Liver (tissue), 9 donors: ENCODE results near the gene CD209. TPM values are rescaled to one million over a fixed set of nuclear protein-coding genes. Genes with fewer than 3 reads are reported as not detected.

ENCODE experiments used
- DNase-seq: peaks from one replicate; pipeline ENCODE4 v3.0.0-alpha.2; 2017; ENCODE audit warnings: low spot score
- H3K27ac ChIP-seq, 2 donors: one replicate each; pipeline ENCODE4 v1.7.0; 2013; ENCODE audit warnings: inconsistent platforms in 2 of 2, low read length in 2 of 2, control low read depth in 1 of 2, low read depth in 1 of 2, mild to moderate bottlenecking in 1 of 2
- H3K27me3 ChIP-seq, 4 donors: one replicate each; pipeline versions ENCODE4 v1.6.1 to v1.7.0; 2013; ENCODE audit warnings: low read length in 3 of 4, inconsistent platforms in 1 of 4, mild to moderate bottlenecking in 1 of 4, moderate library complexity in 1 of 4; ENCODE audit not compliant: control insufficient read depth in 4 of 4, insufficient read depth in 4 of 4
- H3K36me3 ChIP-seq, 4 donors: one replicate each; pipeline versions ENCODE4 v1.6.1 to v1.7.0; 2013; ENCODE audit warnings: low read length in 3 of 4, mild to moderate bottlenecking in 3 of 4, low read depth in 1 of 4, moderate library complexity in 1 of 4; ENCODE audit not compliant: control insufficient read depth in 4 of 4, insufficient read depth in 3 of 4
- H3K4me1 ChIP-seq, 4 donors: one replicate each; pipeline versions ENCODE4 v1.6.1 to v1.7.0; 2013; ENCODE audit warnings: low read length in 3 of 4, mild to moderate bottlenecking in 3 of 4, moderate library complexity in 1 of 4; ENCODE audit not compliant: control insufficient read depth in 4 of 4, insufficient read depth in 4 of 4
- H3K4me3 ChIP-seq, 3 donors: one replicate each; pipeline versions ENCODE4 v1.6.1 to v1.7.0; 2013; ENCODE audit warnings: low read length in 3 of 3, control low read depth in 1 of 3, low read depth in 1 of 3, mild to moderate bottlenecking in 1 of 3
- H3K9ac ChIP-seq, 2 donors: one replicate each; pipeline ENCODE4 v1.7.0; 2013; ENCODE audit warnings: low read length in 2 of 2, mild to moderate bottlenecking in 2 of 2, moderate library complexity in 2 of 2, control low read depth in 1 of 2, low read depth in 1 of 2
- H3K9me3 ChIP-seq, 4 donors: one replicate each; pipeline versions ENCODE4 v1.6.1 to v1.7.0; 2013; ENCODE audit warnings: low read length in 3 of 4; ENCODE audit not compliant: control insufficient read depth in 4 of 4
- ATF3 ChIP-seq: IDR thresholded peaks from 2 replicates; pipeline ENCODE4 v1.6.1; 2016; ENCODE audit warnings: antibody characterized with exemption
- CTCF ChIP-seq: fragments of 150-350 bp; IDR thresholded peaks from 2 replicates; pipeline ENCODE4 v1.5.1; 2017; ENCODE audit warnings: improper control_type of control experiment, low read depth, low read length; ENCODE audit not compliant: missing input control
- EGR1 ChIP-seq, 2 donors: IDR thresholded peaks; 2 replicates each; pipeline ENCODE4 v1.6.1; 2016 to 2018; ENCODE audit warnings: antibody characterized with exemption in 2 of 2, low read depth in 2 of 2
- FOXA1 ChIP-seq: IDR thresholded peaks from 2 replicates; pipeline ENCODE4 v1.6.1; 2016; ENCODE audit warnings: antibody characterized with exemption
- FOXA2 ChIP-seq: IDR thresholded peaks from 2 replicates; pipeline ENCODE4 v1.6.1; 2016; ENCODE audit warnings: antibody characterized with exemption
- GABPA ChIP-seq, 2 donors: IDR thresholded peaks in 1 of 2; conservative IDR thresholded peaks in 1 of 2; 2 replicates each; pipeline ENCODE4 v1.6.1; 2016; ENCODE audit warnings: antibody characterized with exemption in 2 of 2, mild to moderate bottlenecking in 1 of 2, moderate library complexity in 1 of 2
- JUND ChIP-seq, 2 donors: IDR thresholded peaks; 2 replicates each; pipeline ENCODE4 v1.6.1; 2016; ENCODE audit warnings: antibody characterized with exemption in 2 of 2
- MAX ChIP-seq: IDR thresholded peaks from 2 replicates; pipeline ENCODE4 v1.6.1; 2016; ENCODE audit warnings: antibody characterized with exemption
- NR2F2 ChIP-seq: IDR thresholded peaks from 2 replicates; pipeline ENCODE4 v1.6.1; 2016; ENCODE audit warnings: antibody characterized with exemption
- REST ChIP-seq: IDR thresholded peaks from 2 replicates; pipeline ENCODE4 v1.6.1; 2016; ENCODE audit warnings: antibody characterized with exemption, mild to moderate bottlenecking
- RXRA ChIP-seq, 2 donors: IDR thresholded peaks; 2 replicates each; pipeline ENCODE4 v1.6.1; 2017 to 2018; ENCODE audit warnings: antibody characterized with exemption in 2 of 2, mild to moderate bottlenecking in 1 of 2
- SP1 ChIP-seq: IDR thresholded peaks from 2 replicates; pipeline ENCODE4 v1.6.1; 2018; ENCODE audit warnings: antibody characterized with exemption, mild to moderate bottlenecking
- TAF1 ChIP-seq: conservative IDR thresholded peaks from 2 replicates; pipeline ENCODE4 v1.6.1; 2016; ENCODE audit warnings: antibody characterized with exemption, mild to moderate bottlenecking
- YY1 ChIP-seq: IDR thresholded peaks from 2 replicates; pipeline ENCODE4 v1.6.1; 2016; ENCODE audit warnings: antibody characterized with exemption, mild to moderate bottlenecking
- WGBS: extraction: QIAGEN DNeasy Blood & Tissue Kit; methylation state at CpG from one replicate; pipeline ENCODE4 v1.1.7; 2013; 5-methylcytosine and 5-hydroxymethylcytosine counted together
- polyA plus RNA-seq, 2 donors: library from polyadenylated mRNA; stranded (reverse) in 1 of 2; unstranded in 1 of 2; fragments of 200-250 nt in 1 of 2; fragments of >200 nt in 1 of 2; fragmentation: Nextera tagmentation in 1 of 2; extraction: Ambion mirVana in 1 of 2; gene quantifications; one replicate each; pipeline versions ENCODE4 v1.2.1 to v1.2.3, GENCODE V29; 2013 to 2015
- total RNA-seq, 2 donors: library from RNA; depleted of rRNA; stranded (reverse); fragments of >200 nt; gene quantifications; one replicate each; pipeline ENCODE4 v1.2.3, GENCODE V29; 2014
- donor health status: healthy.
- donor health status: healthy.
- donor health status: healthy.
- donor health status: healthy.
- donor health status: healthy.

Gene CD209
- total and polyA plus RNA-seq, 4 donors = 0.44 to 3.5 (median 1.8) TPM

GRCh38 chr19:7790416-7790815 is 43.1 kb upstream of the CD209 start:
- H3K4me3 ChIP-seq = no peak overlapping the region
- H3K27me3 ChIP-seq = peaks cover 0 to 2% (median 2%) of the 10 kb centered on the region in 4 donors
- H3K9me3 ChIP-seq = no peaks in the 10 kb centered on the region
- no peak overlapping the region for H3K27ac ChIP-seq
- H3K4me1 ChIP-seq = peaks cover 0 to 5% (median 2%) of the 10 kb centered on the region in 4 donors
- H3K9ac ChIP-seq = no peak overlapping the region
- 86% methylated on average over 14 of the region's 14 CpGs for WGBS
- TF ChIP-seq NR2F2 (no peak), ATF3 (no peak), TAF1 (no peak), FOXA1 (no peak), MAX (no peak), GABPA (IDR thresholded peaks at IDR 0.05 in 1 of 2, conservative IDR thresholded peaks at IDR 0.05 in 1 of 2) (no peak), CTCF (no peak), SP1 (no peak), JUND (IDR thresholded peaks at IDR 0.05) (no peak), RXRA (IDR thresholded peaks at IDR 0.05) (no peak), EGR1 (IDR thresholded peaks at IDR 0.05; ENCODE audit: low read depth in 2 of 2) (no peak), REST (no peak), FOXA2 (no peak)
- H3K36me3 ChIP-seq = peaks cover 0 to 1% (median 0%) of the 10 kb centered on the region in 4 donors
- DNase-seq = no peak

- TF ChIP-seq ATF3 = no peak
- TF ChIP-seq FOXA2 = no peak
- no peak for TF ChIP-seq FOXA1
- no peak for TF ChIP-seq YY1
- no peak for TF ChIP-seq EGR1 (IDR thresholded peaks at IDR 0.05; ENCODE audit: low read depth in 2 of 2)
- no peak for TF ChIP-seq NR2F2
- WGBS = 13% methylated on average over 31 of the region's 31 CpGs
- Histone ChIP-seq H3K4me1 (peaks cover 0 to 5% (median 2%) of the 10 kb centered on the region in 4 donors), H3K4me3 (no peak overlapping the region), H3K9me3 (no peaks in the 10 kb centered on the region), H3K27me3 (peaks cover 0 to 2% (median 2%) of the 10 kb centered on the region in 4 donors), H3K27ac (no peak overlapping the region), H3K9ac (no peak overlapping the region), H3K36me3 (peaks cover 0 to 1% (median 0%) of the 10 kb centered on the region in 4 donors)
- DNase-seq = no peak
These were observed 42.1 kb upstream of the CD209 start for GRCh38 chr19:7789447-7789846.
